ELR (cell line): Measurements from ENCODE around the gene UBAP1L.
"Not testable (repeated sequence)": the region's sequence is repeated elsewhere in the genome, so short reads cannot be mapped to it uniquely, and the experiment has no call there.

Experiments
- DNase-seq: peaks from one replicate; pipeline ENCODE4 v3.0.0-alpha.2; 2015; ENCODE audit warnings: low read depth

Gene UBAP1L

GRCh38 chr15:65115086-65115485, at the start of gene UBAP1L:
Gene UBAP1L, minus strand, starts transcription at chr15:65115200. Its CDS starts 8,985 bp downstream, at chr15:65106215.
- no peak for DNase-seq

- no peak for DNase-seq
Measured at GRCh38 chr15:65164139-65164538, 49.1 kb upstream of the UBAP1L start.

GRCh38 chr15:65163041-65163440, 48.0 kb upstream of the UBAP1L start:
- peak; percentile 37 for DNase-seq

- no peak for DNase-seq
Measured at GRCh38 chr15:65156692-65157091, 41.7 kb upstream of the UBAP1L start.

- no peak for DNase-seq
Measured at GRCh38 chr15:65154720-65155119, 39.7 kb upstream of the UBAP1L start.

GRCh38 chr15:65147902-65148301, 32.9 kb upstream of the UBAP1L start:
- DNase-seq, result no peak

- DNase-seq, result no peak
Measured at GRCh38 chr15:65146438-65146837, 31.4 kb upstream of the UBAP1L start.

GRCh38 chr15:65138631-65139030, 23.6 kb upstream of the UBAP1L start:
- DNase-seq, result peak; percentile 37

GRCh38 chr15:65137893-65138292, 22.9 kb upstream of the UBAP1L start:
- not testable (repeated sequence) for DNase-seq

- not testable (repeated sequence) for DNase-seq
Measured at GRCh38 chr15:65137089-65137488, 22.1 kb upstream of the UBAP1L start.

GRCh38 chr15:65134538-65134937, 19.5 kb upstream of the UBAP1L start:
- no peak for DNase-seq

- peak; percentile 90 for DNase-seq
Measured at GRCh38 chr15:65133548-65134200, 18.7 kb upstream of the UBAP1L start, which contains the start of gene PDCD7. Gene PDCD7, minus strand, starts transcription at chr15:65133808. Its CDS starts 27 bp downstream, at chr15:65133781.

- DNase-seq, result peak; percentile 65
Measured at GRCh38 chr15:65132878-65133547, 18.0 kb upstream of the UBAP1L start.

GRCh38 chr15:65130941-65131340, 15.9 kb upstream of the UBAP1L start:
- no peak for DNase-seq

- no peak for DNase-seq
Measured at GRCh38 chr15:65115542-65115941, 542 bp upstream of the UBAP1L start.

- DNase-seq, result peak; percentile 72
Measured at GRCh38 chr15:65110676-65111292, 4.2 kb downstream of the UBAP1L start.

- no peak for DNase-seq
Measured at GRCh38 chr15:65106011-65106590, 8.9 kb downstream of the UBAP1L start.

- no peak for DNase-seq
Measured at GRCh38 chr15:65105038-65105437, 10.0 kb downstream of the UBAP1L start.

- DNase-seq, result no peak
Measured at GRCh38 chr15:65102912-65103311, 12.1 kb downstream of the UBAP1L start.

GRCh38 chr15:65101891-65102708, 12.9 kb downstream of the UBAP1L start:
- DNase-seq, result no peak

- DNase-seq, result peak; percentile 54
Measured at GRCh38 chr15:65101411-65101890, 13.5 kb downstream of the UBAP1L start.

- DNase-seq, result no peak
Measured at GRCh38 chr15:65100442-65100841, 14.6 kb downstream of the UBAP1L start.
